K562 (cell line): ENCODE data around the gene PDCD5. TPM values are rescaled to one million over a fixed set of nuclear protein-coding genes. Genes with fewer than 3 reads are reported as not detected.
A peak's percentile ranks its signal among the peaks of the same experiment; 100 is the strongest.

Experiments
- BCOR ChIP-seq: fragments of 450-650 bp; IDR thresholded peaks from 2 replicates; pipeline ENCODE4 v1.6.1; 2016
- CREM ChIP-seq: IDR thresholded peaks from 2 replicates; pipeline ENCODE4 v1.6.1; 2014; ENCODE audit warnings: antibody characterized with exemption, low read depth
- DEAF1 ChIP-seq: fragments of 450-650 bp; formaldehyde crosslinking; IDR thresholded peaks from 2 replicates; pipeline ENCODE4 v1.4.0; 2020; ENCODE audit warnings: mild to moderate bottlenecking, moderate library complexity
- ERF ChIP-seq: fragments of 450-650 bp; formaldehyde crosslinking; IDR thresholded peaks from 2 replicates; pipeline ENCODE4 v1.4.0; 2020; ENCODE audit warnings: mild to moderate bottlenecking, mixed read lengths
- ETV1 ChIP-seq: fragments of 450-650 bp; conservative IDR thresholded peaks from 2 replicates; pipeline ENCODE4 v1.6.1; 2016; ENCODE audit warnings: missing genetic modification characterization, control low read depth, low read depth, missing compliant biosample characterization
- HDAC2 ChIP-seq: fragments of 450-650 bp; IDR thresholded peaks from 2 replicates; pipeline ENCODE4 v1.6.1; 2016; ENCODE audit warnings: mild to moderate bottlenecking
- HMGXB4 ChIP-seq: sonication (generic); formaldehyde crosslinking; IDR thresholded peaks from 2 replicates; pipeline ENCODE4 v1.8.1; 2023; ENCODE audit warnings: mild to moderate bottlenecking, missing genetic modification reagents
- HNRNPLL ChIP-seq: fragments of 200-400 bp; formaldehyde crosslinking; IDR thresholded peaks from 2 replicates; pipeline ENCODE4 v1.6.1; 2017; ENCODE audit warnings: low read length, low read depth, mild to moderate bottlenecking; ENCODE audit not compliant: poor library complexity, severe bottlenecking
- MAX ChIP-seq: sonication (generic); formaldehyde crosslinking; IDR thresholded peaks from 2 replicates; pipeline ENCODE4 v1.9.0; 2022; ENCODE audit warnings: mild to moderate bottlenecking, missing genetic modification reagents
- NFRKB ChIP-seq: fragments of 450-650 bp; IDR thresholded peaks from 2 replicates; pipeline ENCODE4 v1.6.1; 2016; ENCODE audit warnings: low read depth
- PHF20 ChIP-seq: fragments of 450-650 bp; IDR thresholded peaks from 2 replicates; pipeline ENCODE4 v1.6.1; 2018; ENCODE audit not compliant: partially characterized antibody
- POLR3A ChIP-seq: IDR thresholded peaks from 2 replicates; pipeline ENCODE4 v1.6.1; 2011; ENCODE audit warnings: borderline replicate concordance, mild to moderate bottlenecking, moderate library complexity; ENCODE audit not compliant: insufficient read length, insufficient read depth; ENCODE audit errors: extremely low read depth
- RBM14 ChIP-seq: fragments of 200-400 bp; formaldehyde crosslinking; IDR thresholded peaks from 2 replicates; pipeline ENCODE4 v1.6.1; 2018; ENCODE audit warnings: low read depth, mild to moderate bottlenecking, low read length, moderate library complexity, borderline replicate concordance; ENCODE audit not compliant: insufficient read depth
- SP1 ChIP-seq: sonication (generic); formaldehyde crosslinking; IDR thresholded peaks from 2 replicates; pipeline ENCODE4 v1.8.1; 2022; ENCODE audit warnings: mild to moderate bottlenecking, missing genetic modification reagents
- TAF15 ChIP-seq: fragments of 200-400 bp; formaldehyde crosslinking; IDR thresholded peaks from 2 replicates; pipeline ENCODE4 v1.6.1; 2017; ENCODE audit warnings: mild to moderate bottlenecking, low read depth, low read length, moderate library complexity
- polyA plus RNA-seq, 8 experiments: library from polyadenylated mRNA; depleted of rRNA in 4 of 8; stranded (reverse) in 5 of 8; unstranded in 3 of 8; fragments of >200 nt; fragmentation: Nextera tagmentation in 2 of 8; fragmentation: Illumina TruSeq in 1 of 8; extraction: Ambion mirVana in 2 of 8; extraction: Trizol in 1 of 8; gene quantifications; 2 replicates each; pipeline versions ENCODE4 v1.2.1 to v1.2.3, GENCODE V29; 2011 to 2014; ENCODE audit warnings: inconsistent platforms in 1 of 8, missing spikeins in 1 of 8
- total RNA-seq, 7 experiments: library from RNA; depleted of rRNA in 6 of 7; stranded (reverse); fragments of >200 nt in 6 of 7; fragmentation: Illumina TruSeq in 2 of 7; extraction: Trizol in 2 of 7; gene quantifications; 2 replicates each; pipeline versions ENCODE4 v1.2.1 to v1.2.3, GENCODE V29; 2011 to 2021; ENCODE audit warnings: low replicate concordance in 1 of 7

PDCD5 gene
- total and polyA plus RNA-seq, 9 of the 15 experiments (the other 6 are each of a cell fraction or from before 2014, with no cell fraction given): 122 to 322 (median 269) TPM

- TF ChIP-seq TAF15 (no peak), DEAF1 (CRISPR knock-in tag) (0 out of 2 replicates have a peak, but pooled peaks have one; percentile 11), HMGXB4 (no peak), HNRNPLL (no peak), RBM14 (no peak), NFRKB (no peak), CREM (no peak), MAX (CRISPR knock-in tag) (no peak), ERF (CRISPR knock-in tag) (0 out of 2 replicates have a peak, but pooled peaks have one; percentile 74), BCOR (0 out of 2 replicates have a peak, but pooled peaks have one; percentile 32), POLR3A (no peak), ETV1 (tag) (peak; percentile 54; the same call in 1 of the 2 replicates), HDAC2 (0 out of 2 replicates have a peak, but pooled peaks have one; percentile 59), PHF20 (peak; percentile 40), SP1 (CRISPR knock-in tag) (peak; percentile 10; the same call in 1 of the 2 replicates)
These were observed 563 bp upstream of the PDCD5 start (continued) for GRCh38 chr19:32580353-32580900.
